ENCODE measurements around the gene KRTAP10-9.

The KRTAP10-9 gene

GRCh38 chr21:44666401-44667320 is 39.8 kb downstream of the KRTAP10-9 start, which contains the start of gene KRTAP12-2:
KRTAP12-2 (minus strand) TSS chr21:44666927; CDS start chr21:44666886, 41 bp downstream.
- DNase-seq (ENCODE audit: low read depth): no peak

GRCh38 chr21:44667612-44668011 is 40.7 kb downstream of the KRTAP10-9 start:
- no peak for DNase-seq (ENCODE audit: low read depth)

- no peak for DNase-seq (ENCODE audit: low read depth)
These were observed 43.9 kb downstream of the KRTAP10-9 start for GRCh38 chr21:44670642-44671432.

DNA sequence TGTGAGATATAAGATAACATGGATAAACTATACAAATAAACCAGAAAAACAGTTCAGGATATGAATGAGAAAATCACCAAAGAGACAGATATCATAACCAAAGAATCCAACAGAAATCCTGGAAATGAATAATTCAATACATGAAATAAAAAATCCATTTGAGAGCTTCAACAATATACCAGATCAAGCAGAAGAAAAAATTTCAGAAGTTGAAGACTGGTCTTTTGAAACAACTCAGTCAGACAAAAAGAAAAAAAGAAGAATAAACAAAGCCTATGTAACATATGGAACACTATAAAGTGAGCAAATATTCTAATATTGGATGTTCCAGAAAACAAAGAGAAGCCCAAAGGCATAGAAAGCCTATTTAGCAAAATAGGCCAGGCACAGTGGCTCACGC is 45.0 kb downstream of the KRTAP10-9 start:
- no peak for DNase-seq (ENCODE audit: low read depth)

- no peak for DNase-seq (ENCODE audit: low read depth)
These were observed 51.0 kb downstream of the KRTAP10-9 start for GRCh38 chr21:44677881-44678280.

Measured in stimulated activated CD8-positive, alpha-beta memory T cell treated with anti-CD3 and anti-CD28 coated beads, Interleukin-15, amount 100 ng/mL, for 1 hour (primary cell).